MM.1S (cell line): Measurements from ENCODE around the gene ZNRF3.

Source experiments
- DNase-seq: peaks from one replicate; pipeline ENCODE4 v3.0.0-alpha.2; 2015
- H2AFZ ChIP-seq: fragments of 300-600 bp; sonication (generic); 2 replicates; pipeline ENCODE4 v1.6.0; 2016; ENCODE audit warnings: antibody characterized with exemption, low read length
- H3F3A ChIP-seq: fragments of 300-600 bp; sonication (generic); 2 replicates; pipeline ENCODE4 v1.6.1; 2016; ENCODE audit warnings: mild to moderate bottlenecking, antibody characterized with exemption, low read length, moderate library complexity, mixed read lengths; ENCODE audit not compliant: insufficient read depth
- H3K27ac ChIP-seq: fragments of 300-600 bp; sonication (generic); 2 replicates; pipeline ENCODE4 v1.5.1; 2016; ENCODE audit warnings: mild to moderate bottlenecking, low read length
- H3K27me3 ChIP-seq: fragments of 300-600 bp; sonication (generic); replicated peaks from 2 replicates; pipeline ENCODE4 v1.6.0; 2016; ENCODE audit warnings: low read length; ENCODE audit not compliant: insufficient read depth
- H3K36me3 ChIP-seq: fragments of 300-600 bp; sonication (generic); replicated peaks from 2 replicates; pipeline ENCODE4 v1.6.1; 2016; ENCODE audit warnings: mild to moderate bottlenecking, low read length, mixed read lengths; ENCODE audit not compliant: insufficient read depth
- H3K4me1 ChIP-seq: fragments of 300-600 bp; sonication (generic); 2 replicates; pipeline ENCODE4 v1.6.1; 2016; ENCODE audit warnings: low read length, mixed read lengths
- H3K4me2 ChIP-seq: fragments of 300-600 bp; sonication (generic); 2 replicates; pipeline ENCODE4 v1.6.0; 2016; ENCODE audit warnings: low read depth, low read length
- H3K4me3 ChIP-seq: fragments of 300-600 bp; sonication (generic); 2 replicates; pipeline ENCODE4 v1.5.1; 2016; ENCODE audit warnings: low read length, mixed read lengths
- H3K79me2 ChIP-seq: fragments of 300-600 bp; sonication (generic); 2 replicates; pipeline ENCODE4 v1.6.1; 2016; ENCODE audit warnings: mixed run types, low read length, mixed read lengths
- H3K9ac ChIP-seq: fragments of 300-600 bp; sonication (generic); 2 replicates; pipeline ENCODE4 v1.6.1; 2016; ENCODE audit warnings: low read length, mixed read lengths
- H3K9me2 ChIP-seq: fragments of 300-600 bp; sonication (generic); replicated peaks from 2 replicates; pipeline ENCODE4 v1.6.1; 2016; ENCODE audit warnings: mild to moderate bottlenecking, low read length, mixed read lengths; ENCODE audit not compliant: insufficient read depth
- H3K9me3 ChIP-seq: fragments of 300-600 bp; sonication (generic); replicated peaks from 2 replicates; pipeline ENCODE4 v1.6.1; 2016; ENCODE audit warnings: mild to moderate bottlenecking, low read length, mixed read lengths; ENCODE audit not compliant: insufficient read depth
- H4K20me1 ChIP-seq: fragments of 300-600 bp; sonication (generic); 2 replicates; pipeline ENCODE4 v1.6.1; 2016; ENCODE audit warnings: mild to moderate bottlenecking, low read length, moderate library complexity, mixed read lengths; ENCODE audit not compliant: insufficient read depth
- EZH2 ChIP-seq: fragments of 300-600 bp; sonication (generic); optimal IDR thresholded peaks from 2 replicates; pipeline ENCODE3; 2017; ENCODE audit warnings: low read depth, mild to moderate bottlenecking, antibody characterized with exemption, low read length, mixed read lengths
- EZH2phosphoT487 ChIP-seq: fragments of 300-600 bp; sonication (generic); IDR thresholded peaks from 2 replicates; pipeline ENCODE4 v1.6.1; 2018; ENCODE audit warnings: antibody characterized with exemption, low read length
- TF ChIP-seq, protein P1 (sequence below): fragments of 300-600 bp; sonication (generic); IDR thresholded peaks from 2 replicates; pipeline ENCODE4 v1.5.1; 2016; ENCODE audit warnings: antibody characterized with exemption, low read length, mixed read lengths

ZNRF3 gene

DNA sequence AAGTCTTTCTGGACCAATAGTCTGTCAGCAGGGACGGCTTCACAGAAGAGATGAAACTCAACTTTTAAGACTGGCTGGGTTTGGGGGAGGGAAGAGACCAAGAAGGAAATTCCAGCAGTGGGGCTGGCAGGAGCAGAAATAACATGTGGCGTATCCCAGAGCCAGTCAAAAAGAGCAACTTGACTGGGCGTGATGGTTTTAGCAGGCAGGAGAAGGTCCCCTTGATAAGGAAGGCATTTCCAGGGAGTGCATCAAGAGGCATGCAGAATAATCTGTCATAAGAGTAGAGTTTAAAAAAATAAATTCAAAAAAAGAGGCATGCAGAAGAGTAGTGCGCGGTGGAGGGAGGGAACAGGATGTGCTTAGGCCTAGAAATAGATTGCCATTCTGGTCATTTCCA, 125.8 kb downstream of the ZNRF3 start:
- Histone ChIP-seq H3K9me3 (no peaks in the 10 kb centered on the region), H3K4me1 (no peaks in the 10 kb centered on the region), H3K27ac (no peak overlapping the region), H3K9me2 (no peaks in the 10 kb centered on the region), H3K4me2 (no peak overlapping the region), H3K9ac (no peak overlapping the region), H3K79me2 (no peaks in the 10 kb centered on the region), H3K36me3 (no peaks in the 10 kb centered on the region), H2AFZ (no peak overlapping the region), H3K4me3 (no peak overlapping the region), H3K27me3 (no peaks in the 10 kb centered on the region), H3F3A (no peaks in the 10 kb centered on the region), H4K20me1 (no peaks in the 10 kb centered on the region)
- no peak for DNase-seq
- TF ChIP-seq EZH2phosphoT487 (no peak), EZH2 (no peak)
- TF ChIP-seq, protein P1, sequence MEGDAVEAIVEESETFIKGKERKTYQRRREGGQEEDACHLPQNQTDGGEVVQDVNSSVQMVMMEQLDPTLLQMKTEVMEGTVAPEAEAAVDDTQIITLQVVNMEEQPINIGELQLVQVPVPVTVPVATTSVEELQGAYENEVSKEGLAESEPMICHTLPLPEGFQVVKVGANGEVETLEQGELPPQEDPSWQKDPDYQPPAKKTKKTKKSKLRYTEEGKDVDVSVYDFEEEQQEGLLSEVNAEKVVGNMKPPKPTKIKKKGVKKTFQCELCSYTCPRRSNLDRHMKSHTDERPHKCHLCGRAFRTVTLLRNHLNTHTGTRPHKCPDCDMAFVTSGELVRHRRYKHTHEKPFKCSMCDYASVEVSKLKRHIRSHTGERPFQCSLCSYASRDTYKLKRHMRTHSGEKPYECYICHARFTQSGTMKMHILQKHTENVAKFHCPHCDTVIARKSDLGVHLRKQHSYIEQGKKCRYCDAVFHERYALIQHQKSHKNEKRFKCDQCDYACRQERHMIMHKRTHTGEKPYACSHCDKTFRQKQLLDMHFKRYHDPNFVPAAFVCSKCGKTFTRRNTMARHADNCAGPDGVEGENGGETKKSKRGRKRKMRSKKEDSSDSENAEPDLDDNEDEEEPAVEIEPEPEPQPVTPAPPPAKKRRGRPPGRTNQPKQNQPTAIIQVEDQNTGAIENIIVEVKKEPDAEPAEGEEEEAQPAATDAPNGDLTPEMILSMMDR, result no peak

DNA sequence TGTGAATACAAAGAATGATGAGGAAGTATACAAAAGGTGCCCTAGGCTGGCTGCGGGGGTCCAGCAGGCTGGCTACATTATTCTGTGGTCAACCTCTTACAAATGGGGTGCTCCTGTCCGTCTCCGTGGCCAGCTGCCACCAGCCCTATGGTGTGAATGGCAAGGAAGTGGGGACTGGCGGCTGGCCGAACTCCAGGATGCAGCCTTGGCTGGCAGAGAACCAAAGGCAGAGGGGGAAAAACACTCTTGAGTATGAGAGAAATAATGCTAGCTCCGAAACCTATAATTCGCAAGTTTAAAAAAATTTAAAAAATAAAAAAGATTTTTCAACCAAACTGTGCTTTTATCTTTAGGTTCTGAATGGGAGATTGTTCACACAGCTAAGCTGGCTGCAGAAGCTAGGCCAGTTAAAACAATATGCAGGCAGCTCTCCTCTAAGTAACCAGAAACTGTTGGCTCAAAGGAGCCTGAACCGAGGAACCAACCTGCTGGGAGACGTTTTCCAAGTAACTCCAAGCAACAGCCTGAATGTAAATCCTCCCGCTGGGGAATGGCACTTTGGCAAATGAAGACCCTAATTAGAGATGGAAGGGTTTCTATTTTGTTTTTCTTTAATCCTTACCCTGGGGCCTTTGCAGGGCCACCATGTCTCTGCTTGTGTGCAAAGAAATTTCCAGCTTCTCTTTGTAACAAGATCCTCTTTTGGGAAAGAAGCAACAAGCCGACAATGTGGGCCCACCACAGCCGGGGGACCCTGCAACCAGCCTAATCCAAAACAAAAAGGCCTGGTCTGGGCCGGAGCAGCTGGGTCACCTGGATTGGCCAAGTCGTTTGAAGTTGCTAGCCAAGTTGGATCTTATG, 128.1 kb downstream of the ZNRF3 start:
- no peaks in the 10 kb centered on the region for H3K27me3 ChIP-seq
- no peak overlapping the region for H3K27ac ChIP-seq
- no peaks in the 10 kb centered on the region for H4K20me1 ChIP-seq
- H3K79me2 ChIP-seq, result no peaks in the 10 kb centered on the region
- no peaks in the 10 kb centered on the region for H3K4me1 ChIP-seq
- TF ChIP-seq EZH2phosphoT487 (no peak), EZH2 (no peak)
- TF ChIP-seq, protein P1, result no peak
- no peaks in the 10 kb centered on the region for H3K36me3 ChIP-seq
- no peaks in the 10 kb centered on the region for H3K9me2 ChIP-seq
- no peaks in the 10 kb centered on the region for H3K9me3 ChIP-seq
- no peak overlapping the region for H2AFZ ChIP-seq
- no peak overlapping the region for H3K4me3 ChIP-seq
- H3F3A ChIP-seq, result no peaks in the 10 kb centered on the region
- no peak for DNase-seq
- no peak overlapping the region for H3K9ac ChIP-seq
- H3K4me2 ChIP-seq, result no peak overlapping the region

DNA sequence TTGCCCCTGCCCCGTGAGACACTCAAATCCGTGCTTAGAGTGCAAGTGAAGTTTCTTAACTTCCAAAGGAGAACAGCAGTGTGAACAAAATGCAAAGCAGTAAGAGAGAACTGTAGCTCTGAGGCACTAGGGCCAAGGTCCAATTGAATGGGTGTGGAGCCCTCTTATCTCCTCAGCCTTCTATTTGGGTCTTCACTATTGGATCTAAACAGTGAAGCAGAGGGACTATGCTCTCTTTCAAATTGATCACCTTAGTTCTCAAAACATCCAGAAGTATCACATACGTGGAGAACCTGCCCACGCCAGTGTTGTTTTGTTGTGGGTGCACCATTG, 128.7 kb downstream of the ZNRF3 start:
- H3K27me3 ChIP-seq, result no peaks in the 10 kb centered on the region
- H4K20me1 ChIP-seq, result no peaks in the 10 kb centered on the region
- no peak overlapping the region for H3K27ac ChIP-seq
- H3K9me3 ChIP-seq, result no peaks in the 10 kb centered on the region
- no peak for DNase-seq
- H3K79me2 ChIP-seq, result no peaks in the 10 kb centered on the region
- no peak overlapping the region for H3K4me2 ChIP-seq
- TF ChIP-seq EZH2phosphoT487, result no peak
- TF ChIP-seq, protein P1, result no peak
- TF ChIP-seq EZH2, result no peak
- H3K4me3 ChIP-seq, result no peak overlapping the region
- H3F3A ChIP-seq, result no peaks in the 10 kb centered on the region
- no peak overlapping the region for H3K9ac ChIP-seq
- no peak overlapping the region for H2AFZ ChIP-seq
- no peaks in the 10 kb centered on the region for H3K36me3 ChIP-seq
- H3K9me2 ChIP-seq, result no peaks in the 10 kb centered on the region
- H3K4me1 ChIP-seq, result no peaks in the 10 kb centered on the region
